K562 (cell line): ENCODE measurements around the gene PGK2. TPM values are rescaled to one million over a fixed set of nuclear protein-coding genes. Genes with fewer than 3 reads are reported as not detected.

Experiments
- ATF4 ChIP-seq: fragments of 450-650 bp; formaldehyde crosslinking; IDR thresholded peaks from 2 replicates; pipeline ENCODE4 v1.4.0; 2022; ENCODE audit warnings: mild to moderate bottlenecking, moderate library complexity
- CC2D1A ChIP-seq: fragments of 450-650 bp; IDR thresholded peaks from 2 replicates; pipeline ENCODE4 v1.6.1; 2017; ENCODE audit warnings: mild to moderate bottlenecking
- CEBPB ChIP-seq: fragments of 450-650 bp; IDR thresholded peaks from 2 replicates; pipeline ENCODE4 v1.6.1; 2016; ENCODE audit warnings: missing genetic modification characterization, missing compliant biosample characterization
- FOXJ3 ChIP-seq: sonication (generic); formaldehyde crosslinking; IDR thresholded peaks from 2 replicates; pipeline ENCODE4 v1.4.0; 2020; ENCODE audit warnings: mild to moderate bottlenecking, missing genetic modification reagents
- HNRNPK ChIP-seq: fragments of 200-400 bp; formaldehyde crosslinking; IDR thresholded peaks from one replicate; pipeline ENCODE4 v1.6.1; 2018; ENCODE audit warnings: mild to moderate bottlenecking, low read depth, low read length; ENCODE audit not compliant: poor library complexity, severe bottlenecking
- L3MBTL2 ChIP-seq: fragments of 450-650 bp; IDR thresholded peaks from 2 replicates; pipeline ENCODE4 v1.6.1; 2016; ENCODE audit warnings: mild to moderate bottlenecking, moderate library complexity
- RNF2 ChIP-seq: sonication (generic); IDR thresholded peaks from 2 replicates; pipeline ENCODE4 v1.6.1; 2016
- RUNX1 ChIP-seq: sonication (generic); IDR thresholded peaks from 2 replicates; pipeline ENCODE4 v1.6.1; 2016; ENCODE audit warnings: antibody characterized with exemption, low read depth
- SMARCC2 ChIP-seq: fragments of 450-650 bp; IDR thresholded peaks from 2 replicates; pipeline ENCODE4 v1.6.1; 2017; ENCODE audit warnings: antibody characterized with exemption, moderate library complexity, mild to moderate bottlenecking, low read depth
- TARDBP ChIP-seq: fragments of 450-650 bp; IDR thresholded peaks from 2 replicates; pipeline ENCODE4 v1.6.1; 2016
- THRB ChIP-seq: fragments of 450-650 bp; formaldehyde crosslinking; conservative IDR thresholded peaks from 2 replicates; pipeline ENCODE4 v1.4.0; 2022; ENCODE audit warnings: mild to moderate bottlenecking, missing genetic modification characterization
- TRIM24 ChIP-seq, 2 experiments: fragments of 450-650 bp; IDR thresholded peaks; 2 replicates each; pipeline ENCODE4 v1.6.1; 2016
- ZC3H4 ChIP-seq: sonication (generic); formaldehyde crosslinking; IDR thresholded peaks from 2 replicates; pipeline ENCODE4 v1.9.0; 2021; ENCODE audit warnings: missing genetic modification reagents, borderline replicate concordance
- ZNF354B ChIP-seq: fragments of 250-450 bp; sonication (Bioruptor Pico); IDR thresholded peaks from 2 replicates; pipeline ENCODE4 v1.4.0; 2020
- ZNF551 ChIP-seq: fragments of 250-450 bp; sonication (Bioruptor Pico); IDR thresholded peaks from 2 replicates; pipeline ENCODE4 v1.5.0; 2021; ENCODE audit warnings: mild to moderate bottlenecking, moderate library complexity
- ZNF707 ChIP-seq: fragments of 250-450 bp; sonication (Bioruptor Pico); conservative IDR thresholded peaks from 2 replicates; pipeline ENCODE4 v1.8.0; 2022; ENCODE audit warnings: inconsistent platforms, mild to moderate bottlenecking, moderate library complexity
- polyA plus RNA-seq, 8 experiments: library from polyadenylated mRNA; depleted of rRNA in 4 of 8; stranded (reverse) in 5 of 8; unstranded in 3 of 8; fragments of >200 nt; fragmentation: Nextera tagmentation in 2 of 8; fragmentation: Illumina TruSeq in 1 of 8; extraction: Ambion mirVana in 2 of 8; extraction: Trizol in 1 of 8; gene quantifications; 2 replicates each; pipeline versions ENCODE4 v1.2.1 to v1.2.3, GENCODE V29; 2011 to 2014; ENCODE audit warnings: inconsistent platforms in 1 of 8, missing spikeins in 1 of 8
- total RNA-seq, 7 experiments: library from RNA; depleted of rRNA in 6 of 7; stranded (reverse); fragments of >200 nt in 6 of 7; fragmentation: Illumina TruSeq in 2 of 7; extraction: Trizol in 2 of 7; gene quantifications; 2 replicates each; pipeline versions ENCODE4 v1.2.1 to v1.2.3, GENCODE V29; 2011 to 2021; ENCODE audit warnings: low replicate concordance in 1 of 7
- TF ChIP-seq, protein P1 (sequence below): sonication (generic); formaldehyde crosslinking; IDR thresholded peaks from 2 replicates; pipeline ENCODE4 v1.8.0; 2023; ENCODE audit warnings: mild to moderate bottlenecking, missing genetic modification reagents
- TF ChIP-seq, protein P2 (sequence below), 2 experiments: fragments of 450-650 bp in 1 of 2; sonication (generic) in 1 of 2; formaldehyde crosslinking; conservative IDR thresholded peaks; 2 replicates each; pipeline versions ENCODE4 v1.4.0 to v1.8.1; 2020 to 2022; ENCODE audit warnings: mild to moderate bottlenecking in 1 of 2, missing genetic modification reagents in 1 of 2
- TF ChIP-seq, protein P3 (sequence below): sonication (generic); formaldehyde crosslinking; IDR thresholded peaks from 2 replicates; pipeline ENCODE4 v1.8.0; 2022; ENCODE audit warnings: mild to moderate bottlenecking, missing genetic modification reagents

The PGK2 gene
- total and polyA plus RNA-seq, 9 of the 15 experiments (the other 6 are each of a cell fraction or from before 2014, with no cell fraction given), result not detected

DNA sequence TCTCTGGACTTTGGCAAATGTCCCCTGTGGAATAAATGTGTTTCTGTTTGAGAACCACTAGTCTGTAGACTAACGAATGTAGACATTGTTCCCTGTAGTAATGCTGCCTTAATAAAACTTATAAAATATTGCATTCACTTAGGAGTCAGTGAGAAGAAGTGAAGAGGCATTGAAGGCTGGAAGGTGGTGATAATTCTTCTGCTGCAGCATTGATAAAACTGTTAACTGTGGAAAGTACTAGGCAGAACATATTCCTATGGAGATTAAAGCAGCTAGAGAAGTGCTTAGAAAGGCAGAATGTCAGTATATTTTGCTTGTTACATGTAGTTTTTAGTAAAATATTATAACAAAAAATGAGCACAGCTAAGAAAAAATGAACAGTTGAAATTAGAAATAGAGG lies 4.8 kb downstream of the PGK2 start (continued):
- TF ChIP-seq, protein P1, sequence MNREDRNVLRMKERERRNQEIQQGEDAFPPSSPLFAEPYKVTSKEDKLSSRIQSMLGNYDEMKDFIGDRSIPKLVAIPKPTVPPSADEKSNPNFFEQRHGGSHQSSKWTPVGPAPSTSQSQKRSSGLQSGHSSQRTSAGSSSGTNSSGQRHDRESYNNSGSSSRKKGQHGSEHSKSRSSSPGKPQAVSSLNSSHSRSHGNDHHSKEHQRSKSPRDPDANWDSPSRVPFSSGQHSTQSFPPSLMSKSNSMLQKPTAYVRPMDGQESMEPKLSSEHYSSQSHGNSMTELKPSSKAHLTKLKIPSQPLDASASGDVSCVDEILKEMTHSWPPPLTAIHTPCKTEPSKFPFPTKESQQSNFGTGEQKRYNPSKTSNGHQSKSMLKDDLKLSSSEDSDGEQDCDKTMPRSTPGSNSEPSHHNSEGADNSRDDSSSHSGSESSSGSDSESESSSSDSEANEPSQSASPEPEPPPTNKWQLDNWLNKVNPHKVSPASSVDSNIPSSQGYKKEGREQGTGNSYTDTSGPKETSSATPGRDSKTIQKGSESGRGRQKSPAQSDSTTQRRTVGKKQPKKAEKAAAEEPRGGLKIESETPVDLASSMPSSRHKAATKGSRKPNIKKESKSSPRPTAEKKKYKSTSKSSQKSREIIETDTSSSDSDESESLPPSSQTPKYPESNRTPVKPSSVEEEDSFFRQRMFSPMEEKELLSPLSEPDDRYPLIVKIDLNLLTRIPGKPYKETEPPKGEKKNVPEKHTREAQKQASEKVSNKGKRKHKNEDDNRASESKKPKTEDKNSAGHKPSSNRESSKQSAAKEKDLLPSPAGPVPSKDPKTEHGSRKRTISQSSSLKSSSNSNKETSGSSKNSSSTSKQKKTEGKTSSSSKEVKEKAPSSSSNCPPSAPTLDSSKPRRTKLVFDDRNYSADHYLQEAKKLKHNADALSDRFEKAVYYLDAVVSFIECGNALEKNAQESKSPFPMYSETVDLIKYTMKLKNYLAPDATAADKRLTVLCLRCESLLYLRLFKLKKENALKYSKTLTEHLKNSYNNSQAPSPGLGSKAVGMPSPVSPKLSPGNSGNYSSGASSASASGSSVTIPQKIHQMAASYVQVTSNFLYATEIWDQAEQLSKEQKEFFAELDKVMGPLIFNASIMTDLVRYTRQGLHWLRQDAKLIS, result no peak
- TF ChIP-seq ATF4 (CRISPR knock-in tag), result no peak
- TF ChIP-seq ZC3H4 (CRISPR knock-in tag), result no peak
- TF ChIP-seq CEBPB (tag), result no peak
- TF ChIP-seq, protein P2, sequence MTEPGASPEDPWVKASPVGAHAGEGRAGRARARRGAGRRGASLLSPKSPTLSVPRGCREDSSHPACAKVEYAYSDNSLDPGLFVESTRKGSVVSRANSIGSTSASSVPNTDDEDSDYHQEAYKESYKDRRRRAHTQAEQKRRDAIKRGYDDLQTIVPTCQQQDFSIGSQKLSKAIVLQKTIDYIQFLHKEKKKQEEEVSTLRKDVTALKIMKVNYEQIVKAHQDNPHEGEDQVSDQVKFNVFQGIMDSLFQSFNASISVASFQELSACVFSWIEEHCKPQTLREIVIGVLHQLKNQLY (CRISPR knock-in tag; conservative IDR thresholded peaks at IDR 0.05), result no peak
- no peak for TF ChIP-seq RUNX1
- peak; percentile 70; the same call in 1 of the 2 replicates for TF ChIP-seq SMARCC2
- TF ChIP-seq CC2D1A, result peak; percentile 74; the same call in 1 of the 2 replicates
- no peak for TF ChIP-seq L3MBTL2
- no peak for TF ChIP-seq THRB (CRISPR knock-in tag)
- TF ChIP-seq, protein P3, sequence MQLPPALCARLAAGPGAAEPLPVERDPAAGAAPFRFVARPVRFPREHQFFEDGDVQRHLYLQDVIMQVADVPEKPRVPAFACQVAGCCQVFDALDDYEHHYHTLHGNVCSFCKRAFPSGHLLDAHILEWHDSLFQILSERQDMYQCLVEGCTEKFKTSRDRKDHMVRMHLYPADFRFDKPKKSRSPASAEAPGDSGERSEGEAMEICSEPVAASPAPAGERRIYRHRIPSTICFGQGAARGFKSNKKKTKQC (CRISPR knock-in tag), result no peak
- no peak for TF ChIP-seq ZNF354B (CRISPR knock-in tag)
- TF ChIP-seq ZNF707, result no peak
- TF ChIP-seq RNF2, result no peak
- no peak for TF ChIP-seq HNRNPK
- TF ChIP-seq TRIM24 (IDR thresholded peaks at IDR 0.05), result peak; percentile 51 to 65; a peak in 2 of 4 replicates
- TF ChIP-seq TARDBP, result no peak
- TF ChIP-seq ZNF551 (CRISPR knock-in tag), result no peak
- no peak for TF ChIP-seq FOXJ3
